ENCODE measurements around the gene COMMD1. TPM values are rescaled to one million over a fixed set of nuclear protein-coding genes. Genes with fewer than 3 reads are reported as not detected.
A peak's percentile ranks its signal among the peaks of the same experiment; 100 is the strongest.

Gene COMMD1
- total RNA-seq, 1 donor from 2014 or later = 43.6 TPM

DNA sequence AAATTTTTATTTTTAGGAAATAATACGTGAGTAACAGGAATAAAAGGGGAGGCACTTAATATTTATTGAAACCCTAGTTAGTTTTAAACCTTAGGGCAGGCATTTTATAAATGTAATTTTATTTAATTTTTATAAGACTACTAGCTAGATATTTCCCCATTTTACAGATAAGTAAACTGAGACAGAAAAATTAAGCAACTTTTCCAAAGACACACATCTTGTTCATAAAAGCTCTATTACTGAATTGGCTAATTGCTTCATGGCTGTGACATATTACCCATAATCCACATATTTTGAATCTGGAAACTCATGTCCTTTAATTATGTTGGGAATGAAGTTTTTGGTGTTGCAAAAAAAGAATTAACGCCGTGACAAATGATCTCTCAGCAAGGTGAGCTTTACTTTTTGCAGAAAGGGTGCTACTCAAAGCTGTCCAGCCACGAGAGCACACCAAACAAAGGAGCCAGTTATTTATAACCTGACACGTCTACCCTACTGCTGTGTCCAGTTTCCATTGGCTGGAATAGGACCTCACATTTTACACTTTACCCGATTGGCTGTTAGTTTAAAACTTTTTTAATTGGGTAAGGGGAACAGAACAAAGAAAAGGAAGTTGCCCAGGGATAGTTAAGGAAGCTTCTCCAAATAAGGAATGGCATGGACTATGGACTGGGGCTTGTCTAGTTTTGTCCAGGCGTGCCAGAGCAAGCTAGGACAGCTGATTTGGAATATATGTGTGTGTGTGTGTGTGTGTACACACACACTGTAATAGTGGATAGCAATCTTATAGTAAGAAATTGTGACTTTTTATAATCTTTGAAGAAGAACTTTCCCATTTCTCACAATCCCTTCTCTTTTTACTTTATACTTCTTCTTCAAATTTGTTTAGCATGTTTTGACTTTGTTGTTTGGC, 54.2 kb downstream of the COMMD1 start:
- no peak for DNase-seq (ENCODE audit: extremely low spot score, unreplicated experiment)
- H3K4me1 Mint-ChIP-seq (ENCODE audit: unreplicated experiment) = peaks cover 5% of the 10 kb centered on the region
- TF ChIP-seq CTCF (conservative IDR thresholded peaks at IDR 0.05) = no peak
- H3K4me3 Mint-ChIP-seq = no peak overlapping the region
- H3K36me3 Mint-ChIP-seq = peaks cover 8% of the 10 kb centered on the region
- no peaks in the 10 kb centered on the region for H3K27me3 Mint-ChIP-seq
- peaks cover 8% of the 10 kb centered on the region for H3K9me3 Mint-ChIP-seq
- peak overlapping the region; percentile 0 for H3K27ac Mint-ChIP-seq

GRCh38 chr2:61961231-61961901, 55.9 kb downstream of the COMMD1 start:
- no peak overlapping the region for H3K27ac Mint-ChIP-seq
- peaks cover 5% of the 10 kb centered on the region for H3K4me1 Mint-ChIP-seq (ENCODE audit: unreplicated experiment)
- H3K4me3 Mint-ChIP-seq = no peak overlapping the region
- peaks cover 8% of the 10 kb centered on the region for H3K9me3 Mint-ChIP-seq
- no peak for DNase-seq (ENCODE audit: extremely low spot score, unreplicated experiment)
- H3K27me3 Mint-ChIP-seq = no peaks in the 10 kb centered on the region
- TF ChIP-seq CTCF (conservative IDR thresholded peaks at IDR 0.05) = no peak
- H3K36me3 Mint-ChIP-seq = peaks cover 8% of the 10 kb centered on the region

GRCh38 chr2:61962095-61962984, 56.9 kb downstream of the COMMD1 start:
- H3K4me3 Mint-ChIP-seq = no peak overlapping the region
- H3K27me3 Mint-ChIP-seq = no peaks in the 10 kb centered on the region
- peaks cover 8% of the 10 kb centered on the region for H3K9me3 Mint-ChIP-seq
- TF ChIP-seq CTCF (conservative IDR thresholded peaks at IDR 0.05) = no peak
- H3K27ac Mint-ChIP-seq = peak overlapping the region; percentile 36
- H3K4me1 Mint-ChIP-seq (ENCODE audit: unreplicated experiment) = peaks cover 5% of the 10 kb centered on the region
- DNase-seq (ENCODE audit: extremely low spot score, unreplicated experiment) = no peak
- H3K36me3 Mint-ChIP-seq = peaks cover 8% of the 10 kb centered on the region

DNA sequence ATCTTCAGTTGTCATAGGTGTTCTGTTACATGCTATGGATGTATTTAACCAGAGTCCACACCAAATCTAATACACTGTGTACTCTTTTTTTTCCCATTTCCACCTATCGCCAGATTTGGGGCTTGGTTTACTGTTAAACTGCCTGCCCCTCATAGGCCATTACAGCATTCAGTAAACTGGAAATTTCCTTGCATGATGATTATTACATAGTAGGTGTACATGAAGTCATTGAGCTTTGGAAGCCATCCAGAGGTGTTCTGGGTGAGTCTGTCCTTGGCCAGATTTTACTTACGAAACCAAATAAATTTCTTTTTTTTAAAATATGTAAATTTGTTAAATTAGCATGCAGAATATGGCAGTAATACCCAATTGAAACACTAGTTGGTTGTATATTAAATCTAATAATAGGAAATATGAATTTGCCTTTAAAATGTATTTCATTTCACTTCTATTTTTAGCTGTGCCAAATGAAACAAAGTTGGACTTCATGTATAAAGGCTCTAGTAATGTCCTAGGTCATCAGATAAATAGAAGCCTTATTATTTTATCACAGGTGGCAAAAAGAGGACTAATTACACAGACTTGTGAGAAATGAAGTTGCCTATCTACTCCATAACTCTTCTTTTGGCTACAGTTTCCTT, 60.7 kb downstream of the COMMD1 start:
- H3K27ac Mint-ChIP-seq = no peak overlapping the region
- DNase-seq (ENCODE audit: extremely low spot score, unreplicated experiment) = no peak
- TF ChIP-seq CTCF (conservative IDR thresholded peaks at IDR 0.05) = peak; percentile 53
- no peak overlapping the region for H3K4me3 Mint-ChIP-seq
- peaks cover 6% of the 10 kb centered on the region for H3K4me1 Mint-ChIP-seq (ENCODE audit: unreplicated experiment)
- H3K36me3 Mint-ChIP-seq = no peaks in the 10 kb centered on the region
- no peaks in the 10 kb centered on the region for H3K27me3 Mint-ChIP-seq
- H3K9me3 Mint-ChIP-seq = no peaks in the 10 kb centered on the region

GRCh38 chr2:61967262-61967661, 61.8 kb downstream of the COMMD1 start:
- H3K27me3 Mint-ChIP-seq = no peaks in the 10 kb centered on the region
- no peak for TF ChIP-seq CTCF (conservative IDR thresholded peaks at IDR 0.05)
- H3K4me3 Mint-ChIP-seq = no peak overlapping the region
- no peak for DNase-seq (ENCODE audit: extremely low spot score, unreplicated experiment)
- H3K9me3 Mint-ChIP-seq = no peaks in the 10 kb centered on the region
- H3K36me3 Mint-ChIP-seq = no peaks in the 10 kb centered on the region
- H3K27ac Mint-ChIP-seq = no peak overlapping the region
- H3K4me1 Mint-ChIP-seq (ENCODE audit: unreplicated experiment) = peaks cover 8% of the 10 kb centered on the region

Measured in type B pancreatic cell (in vitro differentiated cells).